Smooth muscle cell (in vitro differentiated cells): ENCODE measurements around the gene MBNL2. TPM values are rescaled to one million over a fixed set of nuclear protein-coding genes. Genes with fewer than 3 reads are reported as not detected.

Experiments used
- DNase-seq: peaks from one replicate; lab custom pipeline; 2025; ENCODE audit not compliant: unreplicated experiment; lab: John Stamatoyannopoulos, UW
- H2AFZ ChIP-seq: fragments of 200-600 bp; sonication (generic); 2 replicates; pipeline ENCODE4 v1.6.0; 2016; ENCODE audit warnings: antibody characterized with exemption, low read depth, mild to moderate bottlenecking
- H3F3A ChIP-seq: fragments of 200-600 bp; sonication (generic); 2 replicates; pipeline ENCODE4 v1.6.0; 2017; ENCODE audit warnings: antibody characterized with exemption, low read depth
- H3K27ac ChIP-seq: fragments of 200-600 bp; sonication (generic); 2 replicates; pipeline ENCODE4 v1.5.1; 2016; ENCODE audit warnings: low read depth, mild to moderate bottlenecking
- H3K27me3 ChIP-seq: fragments of 200-600 bp; sonication (generic); 2 replicates; pipeline ENCODE4 v1.6.1; 2016; ENCODE audit warnings: low read depth, mild to moderate bottlenecking
- H3K36me3 ChIP-seq: fragments of 200-600 bp; sonication (generic); 2 replicates; pipeline ENCODE4 v1.5.1; 2016; ENCODE audit warnings: low read depth
- H3K4me1 ChIP-seq: fragments of 200-600 bp; sonication (generic); 2 replicates; pipeline ENCODE4 v1.5.1; 2016; ENCODE audit warnings: low read depth
- H3K4me2 ChIP-seq: fragments of 200-600 bp; sonication (generic); 2 replicates; pipeline ENCODE4 v1.6.0; 2016; ENCODE audit warnings: mild to moderate bottlenecking
- H3K4me3 ChIP-seq: fragments of 200-600 bp; sonication (generic); 2 replicates; pipeline ENCODE4 v1.5.1; 2016; ENCODE audit warnings: mild to moderate bottlenecking
- H3K79me2 ChIP-seq: fragments of 200-600 bp; sonication (generic); 2 replicates; pipeline ENCODE4 v1.6.0; 2016; ENCODE audit warnings: low read depth, mild to moderate bottlenecking
- H3K9ac ChIP-seq: fragments of 200-600 bp; sonication (generic); 2 replicates; pipeline ENCODE4 v1.6.0; 2016; ENCODE audit warnings: low read depth
- H3K9me3 ChIP-seq: fragments of 200-600 bp; sonication (generic); replicated peaks from 2 replicates; pipeline ENCODE4 v1.5.1; 2016; ENCODE audit warnings: low read depth
- H4K20me1 ChIP-seq: fragments of 200-600 bp; sonication (generic); 2 replicates; pipeline ENCODE4 v1.6.0; 2016; ENCODE audit warnings: low read depth
- whole genome bisulfite sequencing: methylation state at CpG from one replicate; pipeline ENCODE4 v1.1.7; 2016; ENCODE audit warnings: low lambda C conversion rate; 5-methylcytosine and 5-hydroxymethylcytosine counted together
- polyA plus RNA-seq: library from polyadenylated mRNA; unstranded; fragments of >200 nt; fragmentation: Nextera tagmentation; extraction: Ambion mirVana; gene quantifications from 2 replicates; pipeline ENCODE4 v1.2.1, GENCODE V29; 2016
- small RNA-seq: library from RNA; depleted of rRNA; stranded (forward); fragments of <200 nt; gene quantifications from one replicate; pipeline ENCODE3, GENCODE V24; 2014
- total RNA-seq: library from RNA; depleted of rRNA; stranded (reverse); fragments of >200 nt; gene quantifications from 2 replicates; pipeline ENCODE4 v1.2.3, GENCODE V29; 2014
- TF ChIP-seq, protein P1 (sequence below): fragments of 200-600 bp; sonication (generic); IDR thresholded peaks from 2 replicates; pipeline ENCODE4 v1.5.1; 2017; ENCODE audit warnings: borderline replicate concordance, mild to moderate bottlenecking, antibody characterized with exemption; ENCODE audit not compliant: insufficient read depth, poor library complexity, severe bottlenecking

MBNL2 gene
- total and polyA plus RNA-seq, 2 experiments from 2014 or later: 33.7 to 120 TPM

DNA sequence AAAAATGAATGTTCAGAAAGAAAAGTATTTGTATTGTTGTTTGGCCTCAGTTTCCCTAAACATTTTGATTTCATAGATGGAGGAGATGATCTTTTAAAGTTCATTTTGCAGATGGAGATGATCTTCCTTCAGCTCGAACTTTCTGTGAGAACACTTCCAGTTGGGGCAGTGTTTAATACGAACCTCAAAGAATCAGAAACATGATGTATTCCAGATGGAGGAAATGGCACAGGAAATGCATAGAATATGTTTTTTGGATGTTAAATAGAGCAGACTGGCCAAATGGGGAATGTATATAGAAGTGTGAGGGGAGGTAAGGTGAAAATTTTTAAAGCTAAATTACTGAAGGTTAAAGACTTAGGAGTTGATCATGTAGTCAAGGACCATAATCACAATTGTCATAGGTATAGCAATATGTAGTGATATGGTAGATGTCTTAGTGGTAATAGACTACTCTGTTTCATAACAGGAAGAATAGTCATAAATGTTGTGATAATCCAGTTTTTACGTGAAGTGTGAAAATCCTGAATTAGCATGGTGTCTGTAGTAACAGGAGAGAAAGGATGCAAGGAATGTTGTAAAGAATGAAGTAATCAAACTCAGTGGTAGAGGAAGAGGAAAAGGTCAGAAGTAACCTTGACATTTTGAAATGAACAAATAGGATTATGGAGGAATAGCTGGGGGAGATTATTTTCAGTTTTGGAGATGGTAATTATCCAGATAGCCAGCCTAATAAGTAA is 216.9 kb downstream of the MBNL2 start:
- H3K27me3 ChIP-seq: no peaks in the 10 kb centered on the region
- H3K4me3 ChIP-seq: no peak overlapping the region
- no peak overlapping the region for H3K4me2 ChIP-seq
- H2AFZ ChIP-seq: no peak overlapping the region
- no peaks in the 10 kb centered on the region for H3K9me3 ChIP-seq
- H3K36me3 ChIP-seq: no peaks in the 10 kb centered on the region
- H3K9ac ChIP-seq: no peak overlapping the region
- H3K79me2 ChIP-seq: peaks cover 94% of the 10 kb centered on the region
- H3F3A ChIP-seq: no peaks in the 10 kb centered on the region
- peaks cover 77% of the 10 kb centered on the region for H4K20me1 ChIP-seq
- TF ChIP-seq, protein P1, sequence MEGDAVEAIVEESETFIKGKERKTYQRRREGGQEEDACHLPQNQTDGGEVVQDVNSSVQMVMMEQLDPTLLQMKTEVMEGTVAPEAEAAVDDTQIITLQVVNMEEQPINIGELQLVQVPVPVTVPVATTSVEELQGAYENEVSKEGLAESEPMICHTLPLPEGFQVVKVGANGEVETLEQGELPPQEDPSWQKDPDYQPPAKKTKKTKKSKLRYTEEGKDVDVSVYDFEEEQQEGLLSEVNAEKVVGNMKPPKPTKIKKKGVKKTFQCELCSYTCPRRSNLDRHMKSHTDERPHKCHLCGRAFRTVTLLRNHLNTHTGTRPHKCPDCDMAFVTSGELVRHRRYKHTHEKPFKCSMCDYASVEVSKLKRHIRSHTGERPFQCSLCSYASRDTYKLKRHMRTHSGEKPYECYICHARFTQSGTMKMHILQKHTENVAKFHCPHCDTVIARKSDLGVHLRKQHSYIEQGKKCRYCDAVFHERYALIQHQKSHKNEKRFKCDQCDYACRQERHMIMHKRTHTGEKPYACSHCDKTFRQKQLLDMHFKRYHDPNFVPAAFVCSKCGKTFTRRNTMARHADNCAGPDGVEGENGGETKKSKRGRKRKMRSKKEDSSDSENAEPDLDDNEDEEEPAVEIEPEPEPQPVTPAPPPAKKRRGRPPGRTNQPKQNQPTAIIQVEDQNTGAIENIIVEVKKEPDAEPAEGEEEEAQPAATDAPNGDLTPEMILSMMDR: no peak
- no peak for DNase-seq
- H3K4me1 ChIP-seq: peaks cover 24% of the 10 kb centered on the region
- H3K27ac ChIP-seq: no peak overlapping the region
- 82% methylated on average over 3 of the region's 3 CpGs for WGBS

GRCh38 chr13:97440598-97441170 is 218.6 kb downstream of the MBNL2 start:
- Histone ChIP-seq H3K9ac (no peak overlapping the region), H3K36me3 (no peaks in the 10 kb centered on the region), H3F3A (no peaks in the 10 kb centered on the region), H3K4me2 (no peak overlapping the region), H3K27me3 (no peaks in the 10 kb centered on the region), H4K20me1 (peaks cover 78% of the 10 kb centered on the region), H3K4me1 (peaks cover 18% of the 10 kb centered on the region), H3K79me2 (peaks cover 96% of the 10 kb centered on the region), H3K27ac (no peak overlapping the region), H3K4me3 (no peak overlapping the region), H2AFZ (no peak overlapping the region), H3K9me3 (no peaks in the 10 kb centered on the region)
- 92% methylated on average over 2 of the region's 2 CpGs for WGBS
- TF ChIP-seq, protein P1: no peak
- DNase-seq: no peak

DNA sequence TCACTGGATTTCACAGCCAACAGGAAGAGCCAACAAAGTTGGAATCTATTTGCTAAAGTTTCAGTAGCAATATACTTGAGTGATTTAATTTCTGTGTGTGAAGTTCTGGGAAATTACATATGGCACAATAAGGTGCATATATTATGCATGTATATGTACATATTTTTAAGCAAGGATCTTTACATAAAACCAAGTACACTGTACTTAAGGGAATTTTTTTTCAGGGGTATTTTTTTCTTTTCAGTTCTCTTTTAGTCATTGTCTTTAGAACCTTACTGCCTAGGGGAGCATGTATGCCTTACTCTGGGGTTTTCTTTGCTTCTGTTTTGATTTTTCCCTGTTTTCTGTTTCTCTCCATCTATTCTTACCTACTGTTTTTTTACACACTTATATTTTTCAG is 219.2 kb downstream of the MBNL2 start:
- TF ChIP-seq, protein P1: no peak
- peaks cover 95% of the 10 kb centered on the region for H3K79me2 ChIP-seq
- H2AFZ ChIP-seq: no peak overlapping the region
- no peaks in the 10 kb centered on the region for H3K36me3 ChIP-seq
- H4K20me1 ChIP-seq: peaks cover 76% of the 10 kb centered on the region
- peaks cover 11% of the 10 kb centered on the region for H3K4me1 ChIP-seq
- H3F3A ChIP-seq: no peaks in the 10 kb centered on the region
- H3K27ac ChIP-seq: no peak overlapping the region
- no peak overlapping the region for H3K4me2 ChIP-seq
- DNase-seq: no peak
- no peak overlapping the region for H3K4me3 ChIP-seq
- H3K27me3 ChIP-seq: no peaks in the 10 kb centered on the region
- H3K9ac ChIP-seq: no peak overlapping the region
- no peaks in the 10 kb centered on the region for H3K9me3 ChIP-seq

Small RNA genes within 50 kb of the gene (small RNA-seq; reads per million reads assigned to genes)
- gene AL442067.1: not detected
- 0.21 reads per million for gene RNA5SP37

Other genes starting within 250 kb of the MBNL2 start
- 1.1 and 1.4 TPM in 2 replicates for gene OXGR1, start 227.9 kb upstream of the MBNL2 start, total RNA-seq
- gene OXGR1, start 227.9 kb upstream of the MBNL2 start, polyA plus RNA-seq: not detected in 2 replicates
- gene RAP2A, start 211.8 kb downstream of the MBNL2 start, total RNA-seq: 24.1 and 34.3 TPM in 2 replicates
- gene RAP2A, start 211.8 kb downstream of the MBNL2 start, polyA plus RNA-seq: 8.5 and 9.8 TPM in 2 replicates